IPS-18c (cell line): ENCODE data around the gene BBLN.
"Not testable (repeated sequence)": the region's sequence is repeated elsewhere in the genome, so short reads cannot be mapped to it uniquely, and the experiment has no call there.

ENCODE experiments used
- H3K4me3 ChIP-seq: 2 replicates; pipeline ENCODE4 v1.7.0; 2013; ENCODE audit warnings: low read depth, mild to moderate bottlenecking, low read length, moderate library complexity; ENCODE audit not compliant: insufficient read depth
- H3K9me3 ChIP-seq: one replicate; pipeline ENCODE4 v1.6.1; 2013; ENCODE audit warnings: mild to moderate bottlenecking, low read length, moderate library complexity; ENCODE audit not compliant: control insufficient read depth, insufficient read depth

BBLN gene

GRCh38 chr9:128121924-128122808, 37.9 kb upstream of the BBLN start:
- no peaks in the 10 kb centered on the region for H3K9me3 ChIP-seq
- no peak overlapping the region for H3K4me3 ChIP-seq

GRCh38 chr9:128122809-128123175, 37.3 kb upstream of the BBLN start:
- H3K4me3 ChIP-seq: no peak overlapping the region
- H3K9me3 ChIP-seq: no peaks in the 10 kb centered on the region

- Histone ChIP-seq H3K4me3 (no peak overlapping the region), H3K9me3 (no peaks in the 10 kb centered on the region)
These were observed 36.5 kb upstream of the BBLN start for GRCh38 chr9:128123451-128124080.

GRCh38 chr9:128124451-128124850, 35.6 kb upstream of the BBLN start:
- H3K9me3 ChIP-seq: no peaks in the 10 kb centered on the region
- no peak overlapping the region for H3K4me3 ChIP-seq

- no peak overlapping the region for H3K4me3 ChIP-seq
- H3K9me3 ChIP-seq: no peaks in the 10 kb centered on the region
These were observed 35.0 kb upstream of the BBLN start for GRCh38 chr9:128124873-128125579.

GRCh38 chr9:128125580-128126354, 34.3 kb upstream of the BBLN start:
- H3K4me3 ChIP-seq: no peak overlapping the region; the same call in 1 of the 2 replicates

GRCh38 chr9:128127568-128127989, 32.5 kb upstream of the BBLN start, which contains the start of gene PTGES2:
PTGES2 (minus strand) TSS chr9:128127729; CDS start chr9:128127717, 12 bp downstream.
- Histone ChIP-seq H3K4me3 (peak within 1 kb of the TSS; percentile 98), H3K9me3 (no peaks in the 10 kb centered on the region)

More at GRCh38 chr9:128125580-128126354, 34.3 kb upstream of the BBLN start:
- no peaks in the 10 kb centered on the region for H3K9me3 ChIP-seq

- Histone ChIP-seq H3K9me3 (no peaks in the 10 kb centered on the region), H3K4me3 (peak overlapping the region; percentile 98)
These were observed 31.9 kb upstream of the BBLN start for GRCh38 chr9:128127990-128128835.

GRCh38 chr9:128128836-128129590, 31.1 kb upstream of the BBLN start:
- Histone ChIP-seq H3K9me3 (no peaks in the 10 kb centered on the region), H3K4me3 (peak overlapping the region; percentile 98)

GRCh38 chr9:128129976-128130590, 30.0 kb upstream of the BBLN start:
- H3K9me3 ChIP-seq, H3K4me3 ChIP-seq: not testable (repeated sequence)

- not testable (repeated sequence) for H3K4me3 ChIP-seq, H3K9me3 ChIP-seq
These were observed 29.4 kb upstream of the BBLN start for GRCh38 chr9:128130651-128131050.

- H3K9me3 ChIP-seq, H3K4me3 ChIP-seq: not testable (repeated sequence)
These were observed 28.7 kb upstream of the BBLN start for GRCh38 chr9:128131346-128131745.

GRCh38 chr9:128132139-128132538, 27.9 kb upstream of the BBLN start:
- not testable (repeated sequence) for H3K9me3 ChIP-seq, H3K4me3 ChIP-seq

GRCh38 chr9:128135561-128135960, 24.5 kb upstream of the BBLN start:
- H3K9me3 ChIP-seq, H3K4me3 ChIP-seq: not testable (repeated sequence)
